ENCODE data around the gene NMUR2. TPM values are rescaled to one million over a fixed set of nuclear protein-coding genes. Genes with fewer than 3 reads are reported as not detected.

NMUR2 gene
- 1.6 TPM in 1 of 2 replicates, not detected in the other for polyA plus RNA-seq

GRCh38 chr5:152405145-152405544 is at the start of gene NMUR2:
Gene NMUR2, minus strand, starts transcription at chr5:152405279. Its CDS starts 166 bp downstream, at chr5:152405113.

